Measurements from ENCODE around the gene NPAS2. TPM values are rescaled to one million over a fixed set of nuclear protein-coding genes. Genes with fewer than 3 reads are reported as not detected.

Gene NPAS2
- polyA plus RNA-seq, 1 of the 3 experiments (the other 2 are of a cell fraction), result 58.5 TPM

DNA sequence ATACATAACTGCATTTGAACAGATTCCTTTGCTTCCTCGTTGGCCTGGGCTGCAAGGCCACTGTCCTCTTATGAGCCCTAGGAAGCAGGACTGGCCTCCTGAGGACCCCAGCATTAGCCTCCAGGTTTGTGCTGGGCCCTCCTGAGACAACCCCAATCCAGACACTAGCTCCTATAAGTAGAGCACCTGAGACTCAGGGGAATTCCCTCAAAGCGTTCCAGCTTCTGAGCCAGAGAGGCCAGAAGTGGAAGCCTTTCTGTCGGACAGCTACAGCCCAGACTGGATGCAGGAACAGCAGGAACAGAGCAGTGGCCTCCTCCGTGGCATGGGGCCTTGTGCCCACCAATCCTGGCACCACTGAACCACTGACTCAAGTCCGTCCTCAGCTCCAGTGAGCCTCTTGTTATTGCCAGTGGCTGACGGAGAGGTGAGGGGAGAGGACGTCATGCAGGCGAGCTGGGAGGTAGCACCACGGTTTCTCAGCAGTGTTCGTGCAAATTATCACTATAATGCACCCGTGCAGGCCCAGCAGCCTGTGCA, 67.2 kb downstream of the NPAS2 start:
- H3K79me2 ChIP-seq (ENCODE audit: insufficient read depth), result peaks cover 5% of the 10 kb centered on the region; the same call in 1 of the 2 replicates
- no peaks in the 10 kb centered on the region for H3K9me3 ChIP-seq
- no peaks in the 10 kb centered on the region for H4K20me1 ChIP-seq (ENCODE audit: insufficient read depth)
- H3K36me3 ChIP-seq (replicated peaks in 1 of 2; ENCODE audit: control insufficient read depth in 1 of 2, insufficient read depth in 2 of 2, low read length in 1 of 2), result peaks cover 5 to 15% of the 10 kb centered on the region in 2 experiments
- no peak overlapping the region for H3K9ac ChIP-seq
- H3K4me1 ChIP-seq (ENCODE audit: control insufficient read depth in 1 of 2, insufficient read depth in 2 of 2, low read depth in 1 of 2, low read length in 1 of 2), result peaks cover 9 to 25% of the 10 kb centered on the region in 2 experiments; a peak in 2 of 4 replicates
- no peaks in the 10 kb centered on the region for H3K9me2 ChIP-seq
- no peak for DNase-seq
- TF ChIP-seq RAD21 (IDR thresholded peaks at IDR 0.05; ENCODE audit: low read length) (no peak), EZH2phosphoT487 (IDR thresholded peaks at IDR 0.05; ENCODE audit: borderline replicate concordance, low read depth) (no peak), NFIC (IDR thresholded peaks at IDR 0.05; ENCODE audit: borderline replicate concordance) (no peak), JUND (IDR thresholded peaks at IDR 0.05) (no peak), EP300 (IDR thresholded peaks at IDR 0.05; ENCODE audit: borderline replicate concordance in 1 of 2, low read depth in 1 of 2, low read length in 1 of 2) (no peak), MEF2A (IDR thresholded peaks at IDR 0.05; ENCODE audit: borderline replicate concordance, low read depth) (no peak), POLR2AphosphoS5 (IDR thresholded peaks at IDR 0.05; ENCODE audit: low read depth, low read length) (no peak), RXRA (IDR thresholded peaks at IDR 0.05; ENCODE audit: borderline replicate concordance, low read depth) (no peak), TAF1 (IDR thresholded peaks at IDR 0.05; ENCODE audit: borderline replicate concordance, low read depth, low read length) (no peak), RFX5 (IDR thresholded peaks at IDR 0.05; ENCODE audit: low read length) (no peak), YY1 (IDR thresholded peaks at IDR 0.05; ENCODE audit: low read depth) (no peak), GATA2 (CRISPR knock-in tag; IDR thresholded peaks at IDR 0.05) (no peak)
- TF ChIP-seq, protein P1, sequence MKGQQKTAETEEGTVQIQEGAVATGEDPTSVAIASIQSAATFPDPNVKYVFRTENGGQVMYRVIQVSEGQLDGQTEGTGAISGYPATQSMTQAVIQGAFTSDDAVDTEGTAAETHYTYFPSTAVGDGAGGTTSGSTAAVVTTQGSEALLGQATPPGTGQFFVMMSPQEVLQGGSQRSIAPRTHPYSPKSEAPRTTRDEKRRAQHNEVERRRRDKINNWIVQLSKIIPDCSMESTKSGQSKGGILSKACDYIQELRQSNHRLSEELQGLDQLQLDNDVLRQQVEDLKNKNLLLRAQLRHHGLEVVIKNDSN (IDR thresholded peaks at IDR 0.05; ENCODE audit: borderline replicate concordance, low read depth), result no peak
- TF ChIP-seq, protein P2, sequence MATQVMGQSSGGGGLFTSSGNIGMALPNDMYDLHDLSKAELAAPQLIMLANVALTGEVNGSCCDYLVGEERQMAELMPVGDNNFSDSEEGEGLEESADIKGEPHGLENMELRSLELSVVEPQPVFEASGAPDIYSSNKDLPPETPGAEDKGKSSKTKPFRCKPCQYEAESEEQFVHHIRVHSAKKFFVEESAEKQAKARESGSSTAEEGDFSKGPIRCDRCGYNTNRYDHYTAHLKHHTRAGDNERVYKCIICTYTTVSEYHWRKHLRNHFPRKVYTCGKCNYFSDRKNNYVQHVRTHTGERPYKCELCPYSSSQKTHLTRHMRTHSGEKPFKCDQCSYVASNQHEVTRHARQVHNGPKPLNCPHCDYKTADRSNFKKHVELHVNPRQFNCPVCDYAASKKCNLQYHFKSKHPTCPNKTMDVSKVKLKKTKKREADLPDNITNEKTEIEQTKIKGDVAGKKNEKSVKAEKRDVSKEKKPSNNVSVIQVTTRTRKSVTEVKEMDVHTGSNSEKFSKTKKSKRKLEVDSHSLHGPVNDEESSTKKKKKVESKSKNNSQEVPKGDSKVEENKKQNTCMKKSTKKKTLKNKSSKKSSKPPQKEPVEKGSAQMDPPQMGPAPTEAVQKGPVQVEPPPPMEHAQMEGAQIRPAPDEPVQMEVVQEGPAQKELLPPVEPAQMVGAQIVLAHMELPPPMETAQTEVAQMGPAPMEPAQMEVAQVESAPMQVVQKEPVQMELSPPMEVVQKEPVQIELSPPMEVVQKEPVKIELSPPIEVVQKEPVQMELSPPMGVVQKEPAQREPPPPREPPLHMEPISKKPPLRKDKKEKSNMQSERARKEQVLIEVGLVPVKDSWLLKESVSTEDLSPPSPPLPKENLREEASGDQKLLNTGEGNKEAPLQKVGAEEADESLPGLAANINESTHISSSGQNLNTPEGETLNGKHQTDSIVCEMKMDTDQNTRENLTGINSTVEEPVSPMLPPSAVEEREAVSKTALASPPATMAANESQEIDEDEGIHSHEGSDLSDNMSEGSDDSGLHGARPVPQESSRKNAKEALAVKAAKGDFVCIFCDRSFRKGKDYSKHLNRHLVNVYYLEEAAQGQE (IDR thresholded peaks at IDR 0.05; ENCODE audit: low read depth, low read length), result no peak
- TF ChIP-seq, protein P3, sequence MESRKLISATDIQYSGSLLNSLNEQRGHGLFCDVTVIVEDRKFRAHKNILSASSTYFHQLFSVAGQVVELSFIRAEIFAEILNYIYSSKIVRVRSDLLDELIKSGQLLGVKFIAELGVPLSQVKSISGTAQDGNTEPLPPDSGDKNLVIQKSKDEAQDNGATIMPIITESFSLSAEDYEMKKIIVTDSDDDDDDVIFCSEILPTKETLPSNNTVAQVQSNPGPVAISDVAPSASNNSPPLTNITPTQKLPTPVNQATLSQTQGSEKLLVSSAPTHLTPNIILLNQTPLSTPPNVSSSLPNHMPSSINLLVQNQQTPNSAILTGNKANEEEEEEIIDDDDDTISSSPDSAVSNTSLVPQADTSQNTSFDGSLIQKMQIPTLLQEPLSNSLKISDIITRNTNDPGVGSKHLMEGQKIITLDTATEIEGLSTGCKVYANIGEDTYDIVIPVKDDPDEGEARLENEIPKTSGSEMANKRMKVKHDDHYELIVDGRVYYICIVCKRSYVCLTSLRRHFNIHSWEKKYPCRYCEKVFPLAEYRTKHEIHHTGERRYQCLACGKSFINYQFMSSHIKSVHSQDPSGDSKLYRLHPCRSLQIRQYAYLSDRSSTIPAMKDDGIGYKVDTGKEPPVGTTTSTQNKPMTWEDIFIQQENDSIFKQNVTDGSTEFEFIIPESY (IDR thresholded peaks at IDR 0.05; ENCODE audit: borderline replicate concordance, low read depth), result no peak
- no peak overlapping the region for H3K4me3 ChIP-seq (ENCODE audit: low read depth in 2 of 2, low read length in 1 of 2)
- H3K27me3 ChIP-seq (ENCODE audit: insufficient read depth), result no peaks in the 10 kb centered on the region
- H3K27ac ChIP-seq (ENCODE audit: low read depth in 2 of 2, low read length in 1 of 2), result no peak overlapping the region
- ChIA-PET CTCF (no interaction called here), POLR2A (no interaction called here)
- 81% methylated on average over 3 of the region's 11 CpGs for WGBS (ENCODE audit: low lambda C conversion rate)
- peaks cover 12% of the 10 kb centered on the region for H3F3A ChIP-seq (replicated peaks; ENCODE audit: insufficient read depth)
- 0 out of 2 replicates have a peak overlapping the region, but pooled peaks have one; percentile 27 for H3K4me2 ChIP-seq
- no peak overlapping the region for H2AFZ ChIP-seq (ENCODE audit: low read depth)

All from SK-N-SH (cell line).